H9 (cell line): ENCODE measurements around the gene UPK3B. TPM values are rescaled to one million over a fixed set of nuclear protein-coding genes. Genes with fewer than 3 reads are reported as not detected.
"Not testable (repeated sequence)": the region's sequence is repeated elsewhere in the genome, so short reads cannot be mapped to it uniquely, and the experiment has no call there.

Experiments used
- DNase-seq: peaks from one replicate; pipeline ENCODE4 v3.0.0-alpha.2; 2017
- H2AFZ ChIP-seq: one replicate; pipeline ENCODE4 v1.6.1; 2013; ENCODE audit warnings: mild to moderate bottlenecking, low read length, control low read depth, moderate library complexity
- H2AK5ac ChIP-seq: 2 replicates; pipeline ENCODE4 v1.6.1; 2013; ENCODE audit warnings: low read length, control low read depth, mixed read lengths; ENCODE audit not compliant: insufficient read length
- H2BK120ac ChIP-seq: one replicate; pipeline ENCODE4 v1.6.1; 2013; ENCODE audit warnings: low read depth, mild to moderate bottlenecking, low read length, control low read depth, inconsistent platforms; ENCODE audit not compliant: poor library complexity, severe bottlenecking
- H2BK12ac ChIP-seq: 2 replicates; pipeline ENCODE4 v1.6.1; 2013; ENCODE audit warnings: low read length, control low read depth, mixed read lengths, low read depth; ENCODE audit not compliant: insufficient read length
- H2BK15ac ChIP-seq: 2 replicates; pipeline ENCODE4 v1.6.1; 2013; ENCODE audit warnings: low read depth, low read length, control low read depth
- H2BK20ac ChIP-seq: one replicate; pipeline ENCODE4 v1.6.1; 2013; ENCODE audit warnings: low read depth, mild to moderate bottlenecking, low read length, control low read depth, inconsistent platforms; ENCODE audit not compliant: poor library complexity, severe bottlenecking
- H2BK5ac ChIP-seq: 2 replicates; pipeline ENCODE4 v1.6.1; 2013; ENCODE audit warnings: low read length, control low read depth, mixed read lengths; ENCODE audit not compliant: insufficient read length
- H3K14ac ChIP-seq: 2 replicates; pipeline ENCODE4 v1.6.1; 2013; ENCODE audit warnings: low read length, control low read depth; ENCODE audit not compliant: insufficient read depth
- H3K18ac ChIP-seq: 2 replicates; pipeline ENCODE4 v1.6.1; 2013; ENCODE audit warnings: low read depth, mild to moderate bottlenecking, mixed read lengths, low read length, control low read depth; ENCODE audit not compliant: insufficient read length
- H3K23ac ChIP-seq: 2 replicates; pipeline ENCODE4 v1.6.1; 2013; ENCODE audit warnings: low read length, control low read depth, mixed read lengths, low read depth; ENCODE audit not compliant: insufficient read length
- H3K23me2 ChIP-seq: 2 replicates; pipeline ENCODE4 v1.6.1; 2013; ENCODE audit warnings: low read depth, mild to moderate bottlenecking, mixed read lengths, low read length, control low read depth; ENCODE audit not compliant: insufficient read length, poor library complexity, severe bottlenecking
- H3K27ac ChIP-seq: 2 replicates; pipeline ENCODE4 v1.5.1; 2013; ENCODE audit warnings: low read length, control low read depth, mixed read lengths, low read depth; ENCODE audit not compliant: insufficient read length
- H3K27me3 ChIP-seq: 2 replicates; pipeline ENCODE4 v1.6.1; 2013; ENCODE audit warnings: low read length, control low read depth, inconsistent platforms; ENCODE audit not compliant: insufficient read depth
- H3K4ac ChIP-seq: 2 replicates; pipeline ENCODE4 v1.6.1; 2013; ENCODE audit warnings: low read depth, mild to moderate bottlenecking, control low read depth, inconsistent platforms, low read length, moderate library complexity
- H3K4me1 ChIP-seq: 2 replicates; pipeline ENCODE4 v1.6.1; 2013; ENCODE audit warnings: low read length, control low read depth, inconsistent platforms; ENCODE audit not compliant: insufficient read depth
- H3K4me2 ChIP-seq: 2 replicates; pipeline ENCODE4 v1.6.1; 2013; ENCODE audit warnings: low read length, control low read depth, mixed read lengths; ENCODE audit not compliant: insufficient read length, insufficient read depth
- H3K56ac ChIP-seq: 2 replicates; pipeline ENCODE4 v1.6.1; 2013; ENCODE audit warnings: low read depth, mild to moderate bottlenecking, mixed read lengths, low read length, control low read depth; ENCODE audit not compliant: insufficient read length
- H3K79me1 ChIP-seq: 2 replicates; pipeline ENCODE4 v1.6.1; 2013; ENCODE audit warnings: low read depth, mild to moderate bottlenecking, moderate library complexity, low read length, control low read depth, inconsistent platforms; ENCODE audit not compliant: insufficient read depth, poor library complexity, severe bottlenecking
- H3K79me2 ChIP-seq: 2 replicates; pipeline ENCODE4 v1.6.1; 2013; ENCODE audit warnings: low read length, control low read depth, inconsistent platforms; ENCODE audit not compliant: insufficient read depth
- H3K9ac ChIP-seq: 2 replicates; pipeline ENCODE4 v1.6.1; 2013; ENCODE audit warnings: low read length, control low read depth, mixed read lengths; ENCODE audit not compliant: insufficient read length; ENCODE audit errors: extremely low read depth
- H3K9me3 ChIP-seq: one replicate; pipeline ENCODE4 v1.6.1; 2013; ENCODE audit warnings: low read depth, low read length, inconsistent platforms; ENCODE audit not compliant: control insufficient read depth
- H3T11ph ChIP-seq: one replicate; pipeline ENCODE4 v1.6.1; 2013; ENCODE audit warnings: mild to moderate bottlenecking, low read length, control low read depth, inconsistent platforms
- H4K20me1 ChIP-seq: one replicate; pipeline ENCODE4 v1.6.1; 2013; ENCODE audit not compliant: control insufficient read depth, insufficient read length, insufficient read depth
- H4K5ac ChIP-seq: 2 replicates; pipeline ENCODE4 v1.6.1; 2013; ENCODE audit warnings: low read depth, mild to moderate bottlenecking, mixed read lengths, low read length, control low read depth; ENCODE audit not compliant: insufficient read length
- H4K8ac ChIP-seq: replicated peaks from 2 replicates; pipeline ENCODE4 v1.6.1; 2013; ENCODE audit warnings: low read length, control low read depth, mixed read lengths, low read depth; ENCODE audit not compliant: insufficient read length
- H4K91ac ChIP-seq: 2 replicates; pipeline ENCODE4 v1.6.1; 2013; ENCODE audit warnings: low read depth, mild to moderate bottlenecking, moderate library complexity, mixed read lengths, low read length, control low read depth; ENCODE audit not compliant: insufficient read length
- H3K27ac Mint-ChIP-seq, 3 experiments: 2 replicates in 2 of 3; 3 replicates in 1 of 3; pipeline ENCODE4 v1.8.0; 2020 to 2021; ENCODE audit warnings: mixed read lengths in 3 of 3, mild to moderate bottlenecking in 1 of 3, moderate library complexity in 1 of 3
- H3K27me3 Mint-ChIP-seq: 2 replicates; pipeline ENCODE4 v1.8.0; 2021; ENCODE audit warnings: low read depth, mild to moderate bottlenecking, moderate library complexity, mixed read lengths
- H3K36me3 Mint-ChIP-seq, 3 experiments: 2 replicates in 2 of 3; 3 replicates in 1 of 3; pipeline ENCODE4 v1.8.0; 2020 to 2021; ENCODE audit warnings: low read depth in 3 of 3, mixed read lengths in 3 of 3; ENCODE audit not compliant: insufficient read depth in 1 of 3
- H3K4me1 Mint-ChIP-seq, 2 experiments: 2 replicates each; pipeline ENCODE4 v1.8.0; 2020; ENCODE audit warnings: mixed read lengths in 2 of 2
- H3K4me3 Mint-ChIP-seq, 2 experiments: 2 replicates in 1 of 2; 3 replicates in 1 of 2; pipeline ENCODE4 v1.8.0; 2020 to 2021; ENCODE audit warnings: mild to moderate bottlenecking in 2 of 2, mixed read lengths in 2 of 2, moderate library complexity in 1 of 2
- H3K9me3 Mint-ChIP-seq, 2 experiments: 2 replicates in 1 of 2; 3 replicates in 1 of 2; pipeline ENCODE4 v1.8.0; 2020; ENCODE audit warnings: mild to moderate bottlenecking in 2 of 2, mixed read lengths in 2 of 2, moderate library complexity in 1 of 2
- WGBS: extraction: QIAGEN DNeasy Blood & Tissue Kit; methylation state at CpG from one replicate; pipeline ENCODE4 v1.1.7; 2013; ENCODE audit warnings: missing lambda C conversion rate, low lambda C conversion rate, mixed read lengths; ENCODE audit not compliant: insufficient read length; ENCODE audit errors: extremely low coverage; 5-methylcytosine and 5-hydroxymethylcytosine counted together
- total RNA-seq: library from RNA; stranded (reverse); gene quantifications from 2 replicates; pipeline ENCODE4 v1.2.1, GENCODE V29; 2021

Gene UPK3B
- total RNA-seq, 1 experiment from 2014 or later, result 3.5 TPM

DNA sequence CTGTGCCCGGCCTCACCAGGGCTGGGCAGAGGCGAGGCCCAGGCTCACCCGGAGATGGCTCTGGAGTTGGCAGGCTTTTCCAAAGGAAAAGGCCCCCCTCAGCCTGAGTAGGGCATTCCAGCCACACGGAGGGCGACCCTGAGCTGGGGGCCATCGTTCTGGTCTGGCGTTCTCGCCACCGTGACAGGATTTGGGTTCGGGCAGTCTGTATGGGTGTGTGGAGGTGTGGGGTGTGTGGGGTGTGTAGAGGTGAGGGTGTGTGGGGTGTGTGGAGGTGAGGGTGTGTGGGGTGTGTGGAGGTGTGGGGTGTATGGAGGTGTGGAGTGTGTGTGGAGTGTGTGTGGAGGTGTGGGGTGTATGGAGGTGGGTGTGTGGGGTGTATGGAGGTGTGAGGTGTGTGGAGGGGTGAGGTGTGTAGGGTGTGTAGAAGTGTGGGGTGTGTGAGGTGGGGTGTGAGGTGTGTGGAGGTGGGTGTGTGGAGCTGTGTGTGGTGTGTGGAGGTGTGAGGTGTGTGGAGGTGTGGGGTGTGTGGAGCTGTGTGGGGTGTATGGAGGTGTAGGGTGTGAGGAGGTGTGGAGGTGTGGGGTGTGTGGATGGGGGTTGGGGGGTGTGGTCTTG is 11.7 kb upstream of the UPK3B start:
- not testable (repeated sequence) for H3K27me3 Mint-ChIP-seq, H3K23ac ChIP-seq, H3K14ac ChIP-seq, H3K4me2 ChIP-seq, H3K27ac ChIP-seq, H3K27me3 ChIP-seq, DNase-seq, H3K9me3 ChIP-seq, H3K79me2 ChIP-seq, H3T11ph ChIP-seq, H3K79me1 ChIP-seq, H2BK15ac ChIP-seq, H3K4me1 ChIP-seq, H2AK5ac ChIP-seq, H2BK120ac ChIP-seq, H3K27ac Mint-ChIP-seq, H3K4me1 Mint-ChIP-seq, H3K9ac ChIP-seq, H4K91ac ChIP-seq, H3K4ac ChIP-seq, H4K5ac ChIP-seq, H2BK12ac ChIP-seq, H3K56ac ChIP-seq, H2BK20ac ChIP-seq, H3K23me2 ChIP-seq, H3K4me3 Mint-ChIP-seq, H3K9me3 Mint-ChIP-seq, H4K8ac ChIP-seq, H4K20me1 ChIP-seq, H2AFZ ChIP-seq, H3K18ac ChIP-seq, H2BK5ac ChIP-seq
- WGBS, result no CpG with 5 or more reads among the region's 10 CpGs
- H3K36me3 Mint-ChIP-seq, result peaks cover 0 to 13% (median 0%) of the 10 kb centered on the region in 3 experiments; a peak in 4 of 7 replicates

DNA sequence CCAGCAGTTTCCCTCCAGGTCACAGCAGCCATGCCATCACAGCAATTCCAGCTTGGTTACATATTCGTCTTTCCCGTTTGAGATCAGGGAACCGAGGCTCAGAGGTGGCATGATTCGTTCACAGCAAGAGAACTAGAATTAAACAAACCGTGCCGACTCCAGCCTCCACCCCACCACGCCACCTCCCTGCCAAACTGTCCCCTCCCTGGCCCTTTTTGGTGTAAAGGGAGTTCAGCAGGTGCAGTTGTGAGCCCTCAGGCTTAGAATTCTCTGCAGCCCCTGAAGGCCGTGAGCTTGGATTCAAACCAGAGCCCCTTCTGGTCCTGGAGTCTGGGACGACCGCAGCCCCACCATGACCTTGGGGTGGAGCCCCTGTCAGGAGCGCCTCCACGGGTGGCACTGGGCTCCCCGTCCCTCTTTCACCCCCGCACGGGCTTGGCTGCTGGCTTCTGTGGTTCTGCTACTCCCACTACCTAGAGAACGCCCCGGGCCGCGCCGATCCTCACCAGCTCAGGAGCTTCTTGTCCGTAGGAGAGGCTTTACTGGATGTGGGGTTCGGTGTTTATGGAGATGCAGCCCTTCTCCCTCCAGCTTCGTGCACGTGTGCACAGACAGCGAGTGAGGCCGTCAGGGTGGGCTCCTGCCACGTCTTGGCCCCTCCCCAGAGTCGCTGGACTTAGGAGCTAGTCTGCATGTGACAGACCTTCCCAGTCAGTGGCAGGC is 11.0 kb upstream of the UPK3B start:
- not testable (repeated sequence) for H3K23ac ChIP-seq, H3K23me2 ChIP-seq, H3K27ac Mint-ChIP-seq, H3K9ac ChIP-seq, H2BK120ac ChIP-seq, H3K79me1 ChIP-seq, H2BK20ac ChIP-seq, H3K4me3 Mint-ChIP-seq, H3K27me3 Mint-ChIP-seq, H3K4ac ChIP-seq, H2AFZ ChIP-seq, H4K8ac ChIP-seq, H3K18ac ChIP-seq, H3K27me3 ChIP-seq, H3K79me2 ChIP-seq, H3K4me1 Mint-ChIP-seq, H2AK5ac ChIP-seq, H3K9me3 Mint-ChIP-seq, H3K4me2 ChIP-seq, H3K4me1 ChIP-seq, H4K20me1 ChIP-seq, H4K91ac ChIP-seq, H3K27ac ChIP-seq, H3K14ac ChIP-seq, H2BK12ac ChIP-seq, H4K5ac ChIP-seq, H3K56ac ChIP-seq, H3T11ph ChIP-seq, H2BK15ac ChIP-seq, H3K9me3 ChIP-seq, H2BK5ac ChIP-seq
- DNase-seq, result peak; percentile 14
- WGBS, result no CpG with 5 or more reads among the region's 28 CpGs
- peaks cover 0 to 13% (median 0%) of the 10 kb centered on the region in 3 experiments; a peak in 4 of 7 replicates for H3K36me3 Mint-ChIP-seq
